Measurements from ENCODE around the gene DBF4B.

- no peak for TF ChIP-seq EZH2 (IDR thresholded peaks at IDR 0.05; ENCODE audit: borderline replicate concordance, low read length)
- TF ChIP-seq, protein P1, sequence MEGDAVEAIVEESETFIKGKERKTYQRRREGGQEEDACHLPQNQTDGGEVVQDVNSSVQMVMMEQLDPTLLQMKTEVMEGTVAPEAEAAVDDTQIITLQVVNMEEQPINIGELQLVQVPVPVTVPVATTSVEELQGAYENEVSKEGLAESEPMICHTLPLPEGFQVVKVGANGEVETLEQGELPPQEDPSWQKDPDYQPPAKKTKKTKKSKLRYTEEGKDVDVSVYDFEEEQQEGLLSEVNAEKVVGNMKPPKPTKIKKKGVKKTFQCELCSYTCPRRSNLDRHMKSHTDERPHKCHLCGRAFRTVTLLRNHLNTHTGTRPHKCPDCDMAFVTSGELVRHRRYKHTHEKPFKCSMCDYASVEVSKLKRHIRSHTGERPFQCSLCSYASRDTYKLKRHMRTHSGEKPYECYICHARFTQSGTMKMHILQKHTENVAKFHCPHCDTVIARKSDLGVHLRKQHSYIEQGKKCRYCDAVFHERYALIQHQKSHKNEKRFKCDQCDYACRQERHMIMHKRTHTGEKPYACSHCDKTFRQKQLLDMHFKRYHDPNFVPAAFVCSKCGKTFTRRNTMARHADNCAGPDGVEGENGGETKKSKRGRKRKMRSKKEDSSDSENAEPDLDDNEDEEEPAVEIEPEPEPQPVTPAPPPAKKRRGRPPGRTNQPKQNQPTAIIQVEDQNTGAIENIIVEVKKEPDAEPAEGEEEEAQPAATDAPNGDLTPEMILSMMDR (IDR thresholded peaks at IDR 0.05; ENCODE audit: low read length) = no peak
Observed at GRCh38 chr17:44736551-44737240, 28.2 kb downstream of the DBF4B start.
